H1 (cell line): ENCODE measurements around the gene CALM3. TPM values are rescaled to one million over a fixed set of nuclear protein-coding genes. Genes with fewer than 3 reads are reported as not detected.

Experiments
- CREB1 ChIP-seq: IDR thresholded peaks from 2 replicates; pipeline ENCODE4 v1.6.1; 2012; ENCODE audit warnings: inconsistent platforms
- GABPA ChIP-seq: IDR thresholded peaks from 2 replicates; pipeline ENCODE4 v1.6.1; 2011; ENCODE audit warnings: mild to moderate bottlenecking, low read length, moderate library complexity, borderline replicate concordance; ENCODE audit not compliant: insufficient read depth
- MAFK ChIP-seq: IDR thresholded peaks from 2 replicates; pipeline ENCODE4 v1.6.1; 2012; ENCODE audit warnings: low read depth, mild to moderate bottlenecking, improper control_type of control experiment, low read length
- POLR2A ChIP-seq, 2 experiments: IDR thresholded peaks; 1 replicate in 1 of 2; 2 replicates in 1 of 2; pipeline ENCODE4 v1.6.1; 2011; ENCODE audit warnings: low read depth in 2 of 2, low read length in 2 of 2, mild to moderate bottlenecking in 2 of 2; ENCODE audit errors: control extremely low read depth in 1 of 2
- POU5F1 ChIP-seq: IDR thresholded peaks from 2 replicates; pipeline ENCODE4 v1.6.1; 2011; ENCODE audit warnings: low read depth, mild to moderate bottlenecking, low read length, moderate library complexity
- RBBP5 ChIP-seq: IDR thresholded peaks from 2 replicates; pipeline ENCODE4 v1.7.1; 2012; ENCODE audit warnings: low read depth, mild to moderate bottlenecking, inconsistent platforms, low read length, moderate library complexity, borderline replicate concordance
- RFX5 ChIP-seq: IDR thresholded peaks from 2 replicates; pipeline ENCODE4 v1.6.1; 2011; ENCODE audit warnings: low read depth, low read length, improper control_type of control experiment, borderline replicate concordance
- SRF ChIP-seq: IDR thresholded peaks from 2 replicates; pipeline ENCODE4 v1.6.1; 2011; ENCODE audit warnings: mild to moderate bottlenecking, low read depth, low read length, moderate library complexity
- YY1 ChIP-seq: IDR thresholded peaks from 2 replicates; pipeline ENCODE4 v1.6.1; 2011; ENCODE audit warnings: low read depth, mild to moderate bottlenecking, low read length
- polyA plus RNA-seq, 7 experiments: library from polyadenylated mRNA; depleted of rRNA in 3 of 7; stranded (reverse) in 5 of 7; unstranded in 2 of 7; fragments of >200 nt in 5 of 7; fragments of 200-250 nt in 2 of 7; gene quantifications; 1 replicate in 5 of 7; 2 replicates in 1 of 7; 4 replicates in 1 of 7; pipeline versions ENCODE4 v1.2.1 to v1.2.3, GENCODE V29; 2011 to 2013; ENCODE audit warnings: missing spikeins in 2 of 7, mixed read lengths in 2 of 7
- total RNA-seq: library from RNA; stranded (reverse); fragmentation: NEBNext Ultra II Directional; extraction: Animal tissue kit (Norgen Biotek cat#: 25700); gene quantifications from 2 replicates; pipeline ENCODE4 v1.2.1, GENCODE V29; 2021
- TF ChIP-seq, protein P1 (sequence below): IDR thresholded peaks from 2 replicates; pipeline ENCODE4 v1.6.1; 2011; ENCODE audit warnings: low read length, improper control_type of control experiment
- TF ChIP-seq, protein P2 (sequence below): fragments of 300-600 bp; sonication (generic); IDR thresholded peaks from 2 replicates; pipeline ENCODE4 v1.7.1; 2012; ENCODE audit warnings: low read length, moderate library complexity, mild to moderate bottlenecking, inconsistent platforms; ENCODE audit not compliant: insufficient replicate concordance

The CALM3 gene
- total and polyA plus RNA-seq, 2 of the 8 experiments (the other 6 are each of a cell fraction or from before 2014, with no cell fraction given), result 315 to 326 TPM

DNA sequence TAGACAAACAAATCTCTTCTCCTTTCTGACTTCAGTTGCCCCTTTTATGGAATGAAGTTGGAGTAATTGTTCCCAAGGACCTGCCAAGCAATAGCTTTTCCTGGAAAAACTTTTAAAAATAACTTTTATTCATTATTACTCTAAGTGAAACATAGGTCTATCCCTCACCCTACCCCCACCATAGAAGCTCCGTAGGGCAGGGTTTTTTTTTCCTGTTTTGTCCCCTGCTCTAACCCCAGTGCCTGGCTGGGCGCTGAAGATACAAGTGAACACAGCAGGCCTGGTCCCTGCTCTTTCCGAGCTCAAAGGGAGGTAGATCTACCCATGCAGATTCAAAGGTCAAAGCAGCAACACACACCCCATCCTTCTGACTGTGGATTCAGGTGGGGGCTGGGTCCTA lies 43.6 kb downstream of the CALM3 start (continued):
- TF ChIP-seq RFX5 (no peak), SRF (no peak), MAFK (no peak), POLR2A (IDR thresholded peaks at IDR 0.05; ENCODE audit: control extremely low read depth in 1 of 2, low read depth in 2 of 2, low read length in 2 of 2) (no peak), GABPA (no peak), RBBP5 (no peak), POU5F1 (no peak), CREB1 (no peak), YY1 (no peak)
- TF ChIP-seq, protein P1, sequence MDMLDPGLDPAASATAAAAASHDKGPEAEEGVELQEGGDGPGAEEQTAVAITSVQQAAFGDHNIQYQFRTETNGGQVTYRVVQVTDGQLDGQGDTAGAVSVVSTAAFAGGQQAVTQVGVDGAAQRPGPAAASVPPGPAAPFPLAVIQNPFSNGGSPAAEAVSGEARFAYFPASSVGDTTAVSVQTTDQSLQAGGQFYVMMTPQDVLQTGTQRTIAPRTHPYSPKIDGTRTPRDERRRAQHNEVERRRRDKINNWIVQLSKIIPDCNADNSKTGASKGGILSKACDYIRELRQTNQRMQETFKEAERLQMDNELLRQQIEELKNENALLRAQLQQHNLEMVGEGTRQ, result no peak
- TF ChIP-seq, protein P2, sequence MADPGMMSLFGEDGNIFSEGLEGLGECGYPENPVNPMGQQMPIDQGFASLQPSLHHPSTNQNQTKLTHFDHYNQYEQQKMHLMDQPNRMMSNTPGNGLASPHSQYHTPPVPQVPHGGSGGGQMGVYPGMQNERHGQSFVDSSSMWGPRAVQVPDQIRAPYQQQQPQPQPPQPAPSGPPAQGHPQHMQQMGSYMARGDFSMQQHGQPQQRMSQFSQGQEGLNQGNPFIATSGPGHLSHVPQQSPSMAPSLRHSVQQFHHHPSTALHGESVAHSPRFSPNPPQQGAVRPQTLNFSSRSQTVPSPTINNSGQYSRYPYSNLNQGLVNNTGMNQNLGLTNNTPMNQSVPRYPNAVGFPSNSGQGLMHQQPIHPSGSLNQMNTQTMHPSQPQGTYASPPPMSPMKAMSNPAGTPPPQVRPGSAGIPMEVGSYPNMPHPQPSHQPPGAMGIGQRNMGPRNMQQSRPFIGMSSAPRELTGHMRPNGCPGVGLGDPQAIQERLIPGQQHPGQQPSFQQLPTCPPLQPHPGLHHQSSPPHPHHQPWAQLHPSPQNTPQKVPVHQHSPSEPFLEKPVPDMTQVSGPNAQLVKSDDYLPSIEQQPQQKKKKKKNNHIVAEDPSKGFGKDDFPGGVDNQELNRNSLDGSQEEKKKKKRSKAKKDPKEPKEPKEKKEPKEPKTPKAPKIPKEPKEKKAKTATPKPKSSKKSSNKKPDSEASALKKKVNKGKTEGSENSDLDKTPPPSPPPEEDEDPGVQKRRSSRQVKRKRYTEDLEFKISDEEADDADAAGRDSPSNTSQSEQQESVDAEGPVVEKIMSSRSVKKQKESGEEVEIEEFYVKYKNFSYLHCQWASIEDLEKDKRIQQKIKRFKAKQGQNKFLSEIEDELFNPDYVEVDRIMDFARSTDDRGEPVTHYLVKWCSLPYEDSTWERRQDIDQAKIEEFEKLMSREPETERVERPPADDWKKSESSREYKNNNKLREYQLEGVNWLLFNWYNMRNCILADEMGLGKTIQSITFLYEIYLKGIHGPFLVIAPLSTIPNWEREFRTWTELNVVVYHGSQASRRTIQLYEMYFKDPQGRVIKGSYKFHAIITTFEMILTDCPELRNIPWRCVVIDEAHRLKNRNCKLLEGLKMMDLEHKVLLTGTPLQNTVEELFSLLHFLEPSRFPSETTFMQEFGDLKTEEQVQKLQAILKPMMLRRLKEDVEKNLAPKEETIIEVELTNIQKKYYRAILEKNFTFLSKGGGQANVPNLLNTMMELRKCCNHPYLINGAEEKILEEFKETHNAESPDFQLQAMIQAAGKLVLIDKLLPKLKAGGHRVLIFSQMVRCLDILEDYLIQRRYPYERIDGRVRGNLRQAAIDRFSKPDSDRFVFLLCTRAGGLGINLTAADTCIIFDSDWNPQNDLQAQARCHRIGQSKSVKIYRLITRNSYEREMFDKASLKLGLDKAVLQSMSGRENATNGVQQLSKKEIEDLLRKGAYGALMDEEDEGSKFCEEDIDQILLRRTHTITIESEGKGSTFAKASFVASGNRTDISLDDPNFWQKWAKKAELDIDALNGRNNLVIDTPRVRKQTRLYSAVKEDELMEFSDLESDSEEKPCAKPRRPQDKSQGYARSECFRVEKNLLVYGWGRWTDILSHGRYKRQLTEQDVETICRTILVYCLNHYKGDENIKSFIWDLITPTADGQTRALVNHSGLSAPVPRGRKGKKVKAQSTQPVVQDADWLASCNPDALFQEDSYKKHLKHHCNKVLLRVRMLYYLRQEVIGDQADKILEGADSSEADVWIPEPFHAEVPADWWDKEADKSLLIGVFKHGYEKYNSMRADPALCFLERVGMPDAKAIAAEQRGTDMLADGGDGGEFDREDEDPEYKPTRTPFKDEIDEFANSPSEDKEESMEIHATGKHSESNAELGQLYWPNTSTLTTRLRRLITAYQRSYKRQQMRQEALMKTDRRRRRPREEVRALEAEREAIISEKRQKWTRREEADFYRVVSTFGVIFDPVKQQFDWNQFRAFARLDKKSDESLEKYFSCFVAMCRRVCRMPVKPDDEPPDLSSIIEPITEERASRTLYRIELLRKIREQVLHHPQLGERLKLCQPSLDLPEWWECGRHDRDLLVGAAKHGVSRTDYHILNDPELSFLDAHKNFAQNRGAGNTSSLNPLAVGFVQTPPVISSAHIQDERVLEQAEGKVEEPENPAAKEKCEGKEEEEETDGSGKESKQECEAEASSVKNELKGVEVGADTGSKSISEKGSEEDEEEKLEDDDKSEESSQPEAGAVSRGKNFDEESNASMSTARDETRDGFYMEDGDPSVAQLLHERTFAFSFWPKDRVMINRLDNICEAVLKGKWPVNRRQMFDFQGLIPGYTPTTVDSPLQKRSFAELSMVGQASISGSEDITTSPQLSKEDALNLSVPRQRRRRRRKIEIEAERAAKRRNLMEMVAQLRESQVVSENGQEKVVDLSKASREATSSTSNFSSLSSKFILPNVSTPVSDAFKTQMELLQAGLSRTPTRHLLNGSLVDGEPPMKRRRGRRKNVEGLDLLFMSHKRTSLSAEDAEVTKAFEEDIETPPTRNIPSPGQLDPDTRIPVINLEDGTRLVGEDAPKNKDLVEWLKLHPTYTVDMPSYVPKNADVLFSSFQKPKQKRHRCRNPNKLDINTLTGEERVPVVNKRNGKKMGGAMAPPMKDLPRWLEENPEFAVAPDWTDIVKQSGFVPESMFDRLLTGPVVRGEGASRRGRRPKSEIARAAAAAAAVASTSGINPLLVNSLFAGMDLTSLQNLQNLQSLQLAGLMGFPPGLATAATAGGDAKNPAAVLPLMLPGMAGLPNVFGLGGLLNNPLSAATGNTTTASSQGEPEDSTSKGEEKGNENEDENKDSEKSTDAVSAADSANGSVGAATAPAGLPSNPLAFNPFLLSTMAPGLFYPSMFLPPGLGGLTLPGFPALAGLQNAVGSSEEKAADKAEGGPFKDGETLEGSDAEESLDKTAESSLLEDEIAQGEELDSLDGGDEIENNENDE, result no peak
